Measurements from ENCODE around the gene PIEZO1. TPM values are rescaled to one million over a fixed set of nuclear protein-coding genes. Genes with fewer than 3 reads are reported as not detected.

PIEZO1 gene
- polyA plus RNA-seq, 1 donor = 31.9 TPM

GRCh38 chr16:88702371-88703210, 82.4 kb downstream of the PIEZO1 start:
- no peak for DNase-seq

GRCh38 chr16:88701581-88702370, 83.2 kb downstream of the PIEZO1 start:
- no peak for DNase-seq

- peak; percentile 49 for DNase-seq
These were observed 84.2 kb downstream of the PIEZO1 start for GRCh38 chr16:88700636-88701482.

GRCh38 chr16:88700322-88700635, 84.7 kb downstream of the PIEZO1 start:
- DNase-seq = no peak

- no peak for DNase-seq
These were observed 85.8 kb downstream of the PIEZO1 start for GRCh38 chr16:88699180-88699579.

GRCh38 chr16:88698646-88699045, 86.4 kb downstream of the PIEZO1 start:
- no peak for DNase-seq

- no peak for DNase-seq
These were observed 87.0 kb downstream of the PIEZO1 start for GRCh38 chr16:88697831-88698615.

- DNase-seq = no peak
These were observed 87.7 kb downstream of the PIEZO1 start for GRCh38 chr16:88697116-88697830.

GRCh38 chr16:88696441-88696840, 88.6 kb downstream of the PIEZO1 start:
- no peak for DNase-seq

- DNase-seq = no peak
These were observed 89.3 kb downstream of the PIEZO1 start for GRCh38 chr16:88695753-88696152.

- no peak for DNase-seq
These were observed 89.8 kb downstream of the PIEZO1 start for GRCh38 chr16:88695218-88695617.

- DNase-seq = no peak
These were observed 90.6 kb downstream of the PIEZO1 start for GRCh38 chr16:88694221-88695087.

- no peak for DNase-seq
These were observed 91.4 kb downstream of the PIEZO1 start for GRCh38 chr16:88693420-88694177.

GRCh38 chr16:88692861-88693260, 92.2 kb downstream of the PIEZO1 start:
- no peak for DNase-seq

GRCh38 chr16:88691924-88692560, 93.0 kb downstream of the PIEZO1 start:
- DNase-seq = no peak

GRCh38 chr16:88691129-88691813, 93.7 kb downstream of the PIEZO1 start:
- no peak for DNase-seq

GRCh38 chr16:88690341-88691128, 94.5 kb downstream of the PIEZO1 start:
- DNase-seq = no peak

All from left kidney (tissue), 2 donors.